Measurements from ENCODE around the gene RRAGC. TPM values are rescaled to one million over a fixed set of nuclear protein-coding genes. Genes with fewer than 3 reads are reported as not detected.
"Not testable (repeated sequence)": the region's sequence is repeated elsewhere in the genome, so short reads cannot be mapped to it uniquely, and the experiment has no call there.

The RRAGC gene
- total RNA-seq, 1 donor from 2014 or later: 43.9 TPM

- DNase-seq (ENCODE audit: extremely low read depth, low read depth, low spot score): no peak
Observed at GRCh38 chr1:38817267-38818174, 42.1 kb downstream of the RRAGC start.

DNA sequence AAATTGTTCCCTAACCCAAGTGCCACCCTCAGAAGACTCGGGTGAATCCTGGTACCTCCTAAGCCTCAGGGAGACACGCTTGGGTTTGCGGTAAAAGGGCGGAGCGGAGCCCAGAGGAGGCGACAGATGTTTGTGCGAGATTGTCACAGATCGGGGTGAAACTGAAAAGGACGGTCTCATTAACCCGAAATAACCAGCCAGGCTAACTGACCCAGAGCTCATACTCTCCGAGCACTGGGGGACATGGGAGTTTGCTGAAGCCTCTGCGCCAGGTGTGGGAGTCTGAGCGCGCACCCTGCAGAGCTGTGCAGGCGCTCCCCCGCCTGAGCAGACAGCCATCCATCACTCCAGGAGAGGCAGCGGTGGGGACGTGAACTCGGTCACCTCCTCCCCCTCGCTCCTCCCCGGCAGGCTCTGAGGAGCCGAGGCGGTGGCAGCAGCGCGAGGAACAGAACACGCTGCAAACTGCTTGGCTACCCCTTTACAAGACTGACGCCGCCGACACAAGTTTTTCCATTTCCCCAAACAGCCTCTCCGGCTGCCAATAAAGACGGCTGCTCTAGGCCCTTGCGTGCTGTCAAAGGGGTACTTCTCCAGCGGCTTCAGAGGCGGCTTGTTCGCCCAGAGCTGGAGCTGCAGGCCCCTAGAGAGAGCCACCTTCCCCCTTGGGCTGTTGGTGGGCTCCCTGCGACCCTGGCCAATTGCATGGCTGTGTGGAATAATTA lies 43.5 kb downstream of the RRAGC start:
- DNase-seq (ENCODE audit: extremely low read depth, low read depth, low spot score): no peak

DNA sequence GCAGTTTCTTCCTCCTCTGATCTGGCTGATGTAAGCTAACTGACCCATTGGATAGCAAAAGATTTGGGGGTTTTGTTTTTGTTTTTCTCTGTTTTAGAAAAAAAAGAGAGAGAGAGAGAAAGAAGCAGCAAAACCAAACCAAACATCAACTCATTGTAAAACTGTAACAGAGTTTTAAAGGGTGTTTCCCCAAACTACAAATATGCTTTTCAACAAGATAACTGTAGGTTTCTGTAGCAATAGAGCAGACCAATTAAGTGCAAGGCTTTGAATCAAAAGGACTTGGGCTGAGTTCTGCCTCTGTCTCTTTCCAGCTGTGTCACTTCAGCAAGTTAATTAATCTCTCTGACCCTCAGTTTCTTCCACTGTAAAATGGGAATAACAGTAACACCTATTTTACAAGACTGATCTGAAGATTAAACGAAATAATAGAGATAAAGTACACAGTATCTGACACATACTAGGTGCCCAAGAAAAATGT lies 44.5 kb downstream of the RRAGC start:
- no peak for DNase-seq (ENCODE audit: extremely low read depth, low read depth, low spot score)

DNA sequence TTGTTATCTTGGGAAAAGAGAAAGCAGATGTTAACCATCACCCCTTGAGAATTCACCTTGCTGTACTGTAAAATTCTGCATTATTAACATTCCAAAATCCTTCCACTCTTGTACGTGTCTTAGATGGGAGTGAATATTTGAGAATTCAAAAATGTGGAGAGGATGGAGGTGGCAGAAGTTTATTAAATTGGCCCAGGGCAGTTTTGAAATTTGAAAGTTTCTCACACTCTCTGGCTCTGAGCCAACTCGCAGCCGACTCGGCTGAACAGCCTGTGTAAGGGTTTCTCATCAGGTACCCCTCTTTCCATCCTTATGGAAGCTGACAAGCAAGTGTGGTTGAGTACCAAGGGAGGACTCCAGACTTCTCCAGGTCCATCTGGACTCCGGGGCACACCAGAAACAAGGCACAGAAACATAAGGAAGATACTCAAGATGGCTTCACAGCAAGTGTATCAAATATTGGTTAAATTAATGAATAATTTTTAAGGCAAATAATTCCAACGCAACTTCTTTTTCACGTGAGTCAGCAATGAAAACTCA lies 45.1 kb downstream of the RRAGC start:
- DNase-seq (ENCODE audit: extremely low read depth, low read depth, low spot score): no peak

DNA sequence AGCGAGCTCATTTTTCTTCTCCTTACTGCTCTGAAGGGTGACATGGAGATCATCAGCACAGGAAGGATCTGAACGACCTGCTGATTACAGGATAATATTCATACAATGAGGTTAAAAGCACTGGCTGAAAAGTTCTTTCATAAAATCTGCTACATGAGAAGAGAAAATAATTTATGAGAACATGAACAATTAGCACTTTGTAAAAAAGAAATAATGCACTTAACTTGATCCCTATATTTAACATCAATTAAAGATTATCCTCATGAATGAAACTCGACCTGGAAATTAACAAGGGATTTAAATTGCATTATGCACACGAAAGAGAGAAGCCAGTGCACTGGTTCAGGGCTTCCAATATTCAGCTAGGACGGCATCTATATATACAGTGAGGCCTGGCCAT lies 46.6 kb downstream of the RRAGC start:
- no peak for DNase-seq (ENCODE audit: extremely low read depth, low read depth, low spot score)

- not testable (repeated sequence) for DNase-seq (ENCODE audit: extremely low read depth, low read depth, low spot score)
Observed at GRCh38 chr1:38811466-38811865, 48.1 kb downstream of the RRAGC start.

- DNase-seq (ENCODE audit: extremely low read depth, low read depth, low spot score): no peak
Observed at GRCh38 chr1:38806090-38806489, 53.5 kb downstream of the RRAGC start.

DNA sequence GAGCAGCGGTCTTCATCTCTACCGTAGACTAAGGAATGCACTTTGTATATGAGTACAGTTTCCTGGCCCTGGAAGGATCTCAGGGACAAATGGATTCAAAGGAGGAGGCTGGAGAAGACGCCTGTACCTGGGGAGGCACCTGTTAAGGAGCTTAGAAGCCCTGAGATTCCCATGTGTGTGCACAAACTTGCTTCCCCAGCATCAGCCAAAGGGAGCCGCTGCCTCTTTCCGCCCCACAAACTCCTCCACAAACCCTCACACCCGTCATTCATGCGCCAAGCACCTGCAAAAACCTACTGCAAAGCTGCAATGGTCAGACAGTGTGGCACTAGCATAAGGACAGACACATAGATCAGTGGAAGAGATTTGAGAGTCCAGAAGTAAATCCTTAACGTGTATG lies 54.5 kb downstream of the RRAGC start:
- DNase-seq (ENCODE audit: extremely low read depth, low read depth, low spot score): no peak

- DNase-seq (ENCODE audit: extremely low read depth, low read depth, low spot score): no peak
Observed at GRCh38 chr1:38804062-38804886, 55.3 kb downstream of the RRAGC start.

DNA sequence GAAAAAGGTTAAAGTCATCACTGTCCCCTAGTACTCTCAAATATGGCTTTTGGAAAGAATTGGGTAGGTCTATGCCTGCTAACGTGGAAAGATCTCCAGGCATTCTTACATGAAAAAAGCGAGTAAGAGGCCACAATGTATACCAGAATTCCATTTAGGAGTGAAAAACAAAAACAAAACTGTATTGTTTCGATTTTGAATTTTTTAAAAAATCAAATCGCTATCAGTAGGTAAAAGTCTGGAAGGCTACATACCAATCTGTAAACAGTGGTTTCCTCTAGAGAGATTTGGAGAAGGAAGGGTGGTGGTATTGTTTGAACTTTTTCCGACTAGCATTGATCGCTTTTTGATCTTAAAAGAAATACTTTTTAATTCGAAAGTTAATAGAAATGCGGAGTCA lies 55.9 kb downstream of the RRAGC start:
- peak; percentile 5 for DNase-seq (ENCODE audit: extremely low read depth, low read depth, low spot score)

GRCh38 chr1:38800720-38801671 lies 58.6 kb downstream of the RRAGC start:
- DNase-seq (ENCODE audit: extremely low read depth, low read depth, low spot score): no peak

- no peak for DNase-seq (ENCODE audit: extremely low read depth, low read depth, low spot score)
Observed at GRCh38 chr1:38793299-38793698, 66.3 kb downstream of the RRAGC start.

DNA sequence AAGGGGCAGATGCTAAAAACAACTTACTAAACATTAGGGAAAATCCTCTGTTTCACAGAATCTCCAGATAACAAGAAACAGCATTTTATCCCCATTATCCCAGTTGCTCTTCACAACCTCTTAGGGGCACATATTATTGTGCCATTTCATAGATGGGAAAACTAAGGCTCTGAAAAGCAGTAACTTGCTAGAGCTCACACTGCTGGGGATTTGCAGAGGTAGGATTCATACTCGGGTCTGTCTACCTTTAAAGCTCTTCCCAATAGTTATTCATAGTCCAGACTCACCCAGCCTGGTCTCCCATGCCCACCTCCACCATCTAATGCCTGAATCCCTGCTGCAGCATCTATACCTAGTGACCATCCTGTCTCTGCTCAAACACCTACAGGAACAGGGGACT lies 67.7 kb downstream of the RRAGC start:
- DNase-seq (ENCODE audit: extremely low read depth, low read depth, low spot score): no peak

DNA sequence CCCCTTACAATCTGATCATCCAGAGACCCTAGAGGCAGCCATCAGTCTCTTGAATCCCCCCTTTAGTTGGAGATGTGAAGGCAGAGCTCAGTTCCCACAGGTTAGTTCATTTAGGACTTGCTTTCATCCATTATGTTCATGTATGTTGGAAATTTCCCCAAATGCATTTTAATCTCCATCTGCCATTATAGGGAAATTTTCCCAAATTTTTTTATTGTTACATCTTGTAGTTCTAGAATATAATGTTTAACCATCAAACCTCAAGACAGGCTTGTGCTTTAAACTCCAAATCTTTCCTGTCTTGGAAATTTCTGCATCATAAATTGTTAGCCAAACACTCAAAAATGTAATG lies 68.4 kb downstream of the RRAGC start:
- DNase-seq (ENCODE audit: extremely low read depth, low read depth, low spot score): no peak

- DNase-seq (ENCODE audit: extremely low read depth, low read depth, low spot score): no peak
Observed at GRCh38 chr1:38790422-38791163, 69.0 kb downstream of the RRAGC start.

DNA sequence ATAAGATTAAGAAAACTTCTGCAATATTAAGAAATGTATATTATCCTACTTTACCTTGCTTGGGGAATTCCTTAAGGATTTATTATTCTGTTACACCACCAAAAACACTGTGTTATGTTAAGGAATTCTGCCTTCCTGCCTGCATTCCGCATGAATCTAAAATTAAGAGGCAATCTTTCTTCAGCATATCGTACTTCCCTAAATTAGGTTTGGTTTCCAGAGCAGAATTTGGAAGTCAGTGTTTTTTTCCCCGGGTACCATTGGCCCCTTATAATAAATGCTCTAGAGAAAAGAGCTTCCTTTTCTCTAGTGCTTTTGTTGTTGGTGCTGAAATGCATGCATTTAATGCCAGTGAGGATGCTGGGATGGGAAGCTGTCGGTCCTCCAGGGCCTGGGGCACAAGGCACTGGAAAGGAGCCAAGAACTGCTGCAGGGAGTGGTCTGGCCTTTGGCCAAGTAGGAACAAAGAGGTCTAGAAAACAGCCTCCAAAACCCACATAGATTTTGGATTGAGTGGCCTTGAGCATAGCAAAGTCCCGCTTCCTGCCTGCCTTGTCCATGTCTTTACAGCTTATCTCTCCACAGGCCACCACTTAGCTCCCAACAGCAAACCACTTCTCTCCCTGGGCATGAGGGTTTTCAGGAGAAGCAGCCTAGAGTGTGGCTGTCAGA lies 69.9 kb downstream of the RRAGC start:
- DNase-seq (ENCODE audit: extremely low read depth, low read depth, low spot score): no peak

- no peak for DNase-seq (ENCODE audit: extremely low read depth, low read depth, low spot score)
Observed at GRCh38 chr1:38788341-38789336, 70.9 kb downstream of the RRAGC start.

All from glomerular endothelial cell (primary cell).